Ishikawa (cell line): ENCODE data around the gene CSNK2B.

Experiments
- CEBPB ChIP-seq: IDR thresholded peaks from 2 replicates; pipeline ENCODE4 v1.6.1; 2012
- CREB1 ChIP-seq: IDR thresholded peaks from 2 replicates; pipeline ENCODE4 v1.6.1; 2012; ENCODE audit warnings: low read depth
- EGR1 ChIP-seq: IDR thresholded peaks from 2 replicates; pipeline ENCODE4 v1.6.1; 2012
- EP300 ChIP-seq: IDR thresholded peaks from 2 replicates; pipeline ENCODE4 v1.6.1; 2012; ENCODE audit warnings: borderline replicate concordance
- FOXM1 ChIP-seq: IDR thresholded peaks from 2 replicates; pipeline ENCODE4 v1.6.1; 2012; ENCODE audit warnings: low read depth, borderline replicate concordance
- MAX ChIP-seq: IDR thresholded peaks from 2 replicates; pipeline ENCODE4 v1.6.1; 2012
- NFIC ChIP-seq: IDR thresholded peaks from 2 replicates; pipeline ENCODE4 v1.6.1; 2012
- RAD21 ChIP-seq: IDR thresholded peaks from 2 replicates; pipeline ENCODE4 v1.6.1; 2012; ENCODE audit warnings: low read depth
- REST ChIP-seq: IDR thresholded peaks from 2 replicates; pipeline ENCODE4 v1.6.1; 2012; ENCODE audit warnings: low read depth, mild to moderate bottlenecking
- TAF1 ChIP-seq: IDR thresholded peaks from 2 replicates; pipeline ENCODE4 v1.6.1; 2012; ENCODE audit warnings: low read depth, mild to moderate bottlenecking
- TCF12 ChIP-seq: IDR thresholded peaks from 2 replicates; pipeline ENCODE4 v1.6.1; 2012; ENCODE audit warnings: low read depth
- TEAD4 ChIP-seq: IDR thresholded peaks from 2 replicates; pipeline ENCODE4 v1.6.1; 2012
- YY1 ChIP-seq: IDR thresholded peaks from 2 replicates; pipeline ENCODE4 v1.6.1; 2012; ENCODE audit warnings: low read depth
- ZBTB7A ChIP-seq: IDR thresholded peaks from 2 replicates; pipeline ENCODE4 v1.6.1; 2012; ENCODE audit warnings: low read depth

- TF ChIP-seq REST: no peak
- TF ChIP-seq CEBPB: no peak
- TF ChIP-seq TAF1: 0 out of 2 replicates have a peak, but pooled peaks have one; percentile 23
- 0 out of 2 replicates have a peak, but pooled peaks have one; percentile 29 for TF ChIP-seq EP300
- peak; percentile 37 for TF ChIP-seq NFIC
- TF ChIP-seq CREB1: no peak
- TF ChIP-seq MAX: peak; percentile 24; the same call in 1 of the 2 replicates
- no peak for TF ChIP-seq EGR1
- peak; percentile 10; the same call in 1 of the 2 replicates for TF ChIP-seq TEAD4
- TF ChIP-seq ZBTB7A: no peak; the same call in 1 of the 2 replicates
- peak; percentile 16; the same call in 1 of the 2 replicates for TF ChIP-seq YY1
- no peak; the same call in 1 of the 2 replicates for TF ChIP-seq RAD21
- TF ChIP-seq TCF12: peak; percentile 49; the same call in 1 of the 2 replicates
- TF ChIP-seq FOXM1: no peak
Observed at GRCh38 chr6:31681135-31681671, 15.3 kb downstream of the CSNK2B start.
